Urothelium cell line (cell line): Measurements from ENCODE around the gene CLDN4.

Source experiments
- DNase-seq: peaks from one replicate; pipeline ENCODE4 v3.0.0; 2011; ENCODE audit warnings: low spot score, mixed read lengths
- FAIRE-seq: peaks from 2 replicates; lab custom pipeline; 2011; peaks lifted over from hg19 to GRCh38; lab: Jason Lieb, UNC

Gene CLDN4

GRCh38 chr7:73869011-73869798 is 38.4 kb downstream of the CLDN4 start:
- no peak for DNase-seq
- no peak for FAIRE-seq

GRCh38 chr7:73870041-73870492 is 39.3 kb downstream of the CLDN4 start:
- no peak for DNase-seq
- FAIRE-seq, result peak; percentile 27

DNA sequence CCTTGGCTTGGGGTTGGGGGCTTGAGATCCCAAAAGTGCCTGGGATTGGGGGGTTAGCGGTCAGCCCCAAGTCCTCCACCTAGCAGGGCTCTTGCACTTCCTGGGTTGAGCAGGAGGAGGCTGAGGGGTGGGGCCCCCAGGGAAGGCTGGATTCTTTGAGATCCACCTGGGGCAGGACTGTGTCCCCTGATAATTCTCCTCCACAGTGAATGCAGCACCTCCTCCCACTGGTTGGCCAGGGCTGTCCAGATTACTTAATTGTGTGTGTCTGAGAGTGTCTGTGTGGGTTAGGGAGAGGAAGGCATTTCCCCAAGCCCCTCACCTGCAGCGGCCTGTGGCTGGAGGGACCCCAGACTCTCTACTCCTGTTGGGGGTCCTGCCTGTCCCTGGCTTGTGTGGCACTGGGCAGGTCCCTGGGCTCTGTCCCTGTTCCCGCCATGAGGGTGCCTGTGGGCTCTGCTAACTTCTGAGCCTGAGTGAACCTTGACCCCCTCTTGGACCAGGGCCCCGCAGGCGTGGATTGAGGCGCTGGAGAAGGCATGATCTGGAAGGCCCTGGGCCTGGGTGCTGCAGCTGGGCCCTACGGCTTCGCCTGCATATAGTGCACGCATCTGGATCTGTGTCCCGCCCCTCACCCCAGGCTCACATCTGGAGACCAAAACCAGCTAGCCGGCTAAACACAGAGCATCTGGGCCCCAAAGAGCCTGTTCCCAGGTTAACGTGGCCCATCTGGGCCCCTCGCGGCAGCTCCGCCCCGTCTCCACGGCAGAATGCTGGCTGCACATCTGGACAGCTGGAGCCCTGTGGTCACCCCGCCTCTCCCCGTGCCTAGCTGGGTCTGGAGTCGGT is 40.6 kb downstream of the CLDN4 start:
- DNase-seq, result no peak

DNA sequence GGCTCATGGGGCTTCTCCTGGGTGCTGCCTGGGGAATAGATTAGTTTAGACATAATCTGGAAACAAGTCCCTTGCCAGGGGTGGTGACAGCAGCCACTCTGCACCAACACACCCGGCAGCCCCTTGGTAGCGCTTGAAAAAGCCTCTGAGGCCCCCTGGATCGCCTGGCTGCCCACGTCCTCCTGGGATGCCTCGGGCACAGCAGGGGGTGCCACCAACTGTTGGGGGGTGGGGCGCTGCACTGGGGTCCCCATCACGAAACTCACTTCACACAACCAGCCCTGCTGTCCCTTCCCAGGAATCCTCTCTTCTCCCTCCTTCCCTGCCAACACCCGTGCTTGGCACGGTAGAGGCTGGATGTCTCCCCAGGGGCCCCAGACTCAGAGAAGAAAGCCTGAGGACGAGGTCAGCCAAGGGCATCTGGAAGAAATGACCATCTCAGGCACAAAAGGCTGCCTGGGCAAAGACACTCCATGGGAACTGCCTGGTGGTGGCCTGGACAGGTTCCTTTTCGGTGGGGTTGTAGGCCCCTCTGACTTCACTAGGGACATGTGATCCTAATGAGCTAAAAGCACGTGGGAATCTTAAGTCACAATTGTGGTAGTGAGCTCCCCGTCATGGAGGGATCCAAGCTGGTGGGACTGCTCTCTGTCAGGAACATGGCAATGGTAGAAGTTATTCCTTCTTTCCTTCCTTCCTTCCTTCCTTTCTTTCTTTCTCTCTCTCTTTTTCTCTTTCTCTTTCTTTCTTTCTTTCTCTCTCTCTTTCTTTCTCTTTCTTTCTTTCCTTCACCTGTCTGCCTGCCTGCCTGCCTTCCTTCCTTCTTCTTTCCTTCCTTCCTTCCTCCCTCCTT is 41.5 kb downstream of the CLDN4 start:
- DNase-seq, result no peak
- FAIRE-seq, result no peak

More for the DNA sequence above, 40.6 kb downstream of the CLDN4 start:
- no peak for FAIRE-seq

GRCh38 chr7:73876361-73876760 is 45.6 kb downstream of the CLDN4 start:
- DNase-seq (no peak), FAIRE-seq (no peak)

DNA sequence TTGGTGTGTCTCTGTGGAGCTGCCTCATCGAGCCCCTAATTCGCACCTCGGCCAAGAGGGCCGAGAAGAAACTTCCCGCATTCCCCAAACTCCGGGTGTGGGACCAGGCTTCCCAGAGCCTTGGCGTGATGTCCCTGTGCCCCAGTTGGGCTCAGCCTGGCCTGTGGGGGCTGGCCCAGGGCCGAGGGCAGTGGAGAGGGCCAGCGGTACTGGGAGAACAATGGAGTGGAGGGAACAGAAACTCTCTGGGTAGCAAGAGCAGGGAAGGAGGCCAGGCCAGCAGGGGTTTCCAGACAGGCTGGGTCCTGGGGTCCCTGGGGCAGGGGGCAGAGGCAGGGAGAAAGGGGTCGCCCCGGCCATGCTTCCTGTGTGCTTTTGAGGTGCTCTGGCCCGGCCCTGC is 46.2 kb downstream of the CLDN4 start:
- FAIRE-seq (no peak), DNase-seq (no peak)

DNA sequence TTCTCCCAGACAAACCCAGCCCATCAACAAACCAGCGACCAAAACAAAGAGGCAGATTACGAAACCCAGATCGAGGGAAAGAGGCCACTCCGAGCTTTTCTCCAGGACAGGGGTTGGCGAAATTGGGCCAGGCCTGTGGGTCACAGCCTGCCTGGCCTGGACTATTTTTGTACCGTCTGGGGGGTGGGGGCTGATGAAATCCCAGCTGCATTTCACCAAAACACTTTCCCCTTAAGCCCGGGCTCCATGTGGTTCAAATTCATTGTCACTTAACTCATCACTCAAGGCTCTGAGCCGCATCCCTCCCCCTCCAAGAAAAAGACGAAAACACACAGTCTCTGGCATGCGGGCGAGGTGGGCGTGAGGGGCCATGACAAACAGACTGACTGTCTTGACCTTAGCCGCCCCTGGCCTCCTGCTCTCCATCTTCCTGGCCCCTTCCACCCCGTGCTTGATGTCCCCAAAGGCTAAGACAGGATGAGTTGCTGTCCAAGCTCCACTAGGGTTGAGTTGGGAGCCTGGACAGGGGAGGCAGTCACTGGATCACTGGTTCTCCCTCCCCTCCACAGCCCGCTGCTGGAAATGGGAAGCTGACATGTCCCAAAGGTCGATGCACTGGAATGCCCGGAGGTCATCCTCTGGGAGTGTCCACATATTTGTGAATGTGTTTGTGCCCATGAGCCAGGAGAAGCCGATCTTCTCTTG is 49.3 kb downstream of the CLDN4 start:
- FAIRE-seq (no peak), DNase-seq (no peak)

GRCh38 chr7:73880755-73881328 is 50.0 kb downstream of the CLDN4 start:
- no peak for FAIRE-seq

DNA sequence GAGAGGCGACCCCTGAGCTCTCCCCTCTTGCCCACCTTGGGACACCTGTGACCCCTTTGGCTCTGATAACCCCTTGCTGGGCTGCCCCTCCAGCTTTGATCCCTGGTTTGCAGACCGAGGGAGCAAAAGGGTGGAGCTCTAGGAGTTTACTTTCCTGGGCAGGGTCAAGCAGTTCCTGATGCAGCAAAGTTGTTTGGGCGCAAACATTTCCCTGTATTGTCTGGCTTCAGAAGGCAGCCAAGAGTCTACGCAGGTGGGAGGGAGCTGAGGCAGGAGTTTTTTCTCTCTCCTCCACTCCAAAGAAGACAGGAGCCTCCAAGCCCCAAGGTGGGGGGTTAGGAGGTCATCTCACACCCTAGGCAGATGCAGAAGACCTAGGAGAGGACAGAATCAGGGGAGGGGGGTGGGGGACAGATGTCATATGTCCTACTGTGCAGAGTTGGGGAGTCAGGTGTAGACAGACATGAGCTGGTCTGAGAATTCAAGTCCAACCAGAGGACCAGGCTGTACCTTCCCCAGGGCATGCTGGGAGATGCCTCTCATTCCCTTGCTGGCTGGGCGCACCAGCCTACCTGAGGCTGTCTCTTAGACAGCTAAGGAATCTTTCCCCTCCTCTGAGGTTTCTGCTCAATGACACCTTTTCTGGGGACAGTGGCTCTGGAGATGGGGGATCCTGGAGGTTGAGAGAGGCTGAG is 50.7 kb downstream of the CLDN4 start:
- no peak for FAIRE-seq
- DNase-seq, result no peak

More at GRCh38 chr7:73880755-73881328, 50.0 kb downstream of the CLDN4 start:
- no peak for DNase-seq

- no peak for DNase-seq
- no peak for FAIRE-seq
Measured at GRCh38 chr7:73882047-73882402, 51.2 kb downstream of the CLDN4 start.
